ENCODE data around the gene LRPAP1. TPM values are rescaled to one million over a fixed set of nuclear protein-coding genes. Genes with fewer than 3 reads are reported as not detected.
"Not testable (repeated sequence)": the region's sequence is repeated elsewhere in the genome, so short reads cannot be mapped to it uniquely, and the experiment has no call there.

The LRPAP1 gene
- total and polyA plus RNA-seq, 5 donors = 207 to 325 (median 308) TPM

DNA sequence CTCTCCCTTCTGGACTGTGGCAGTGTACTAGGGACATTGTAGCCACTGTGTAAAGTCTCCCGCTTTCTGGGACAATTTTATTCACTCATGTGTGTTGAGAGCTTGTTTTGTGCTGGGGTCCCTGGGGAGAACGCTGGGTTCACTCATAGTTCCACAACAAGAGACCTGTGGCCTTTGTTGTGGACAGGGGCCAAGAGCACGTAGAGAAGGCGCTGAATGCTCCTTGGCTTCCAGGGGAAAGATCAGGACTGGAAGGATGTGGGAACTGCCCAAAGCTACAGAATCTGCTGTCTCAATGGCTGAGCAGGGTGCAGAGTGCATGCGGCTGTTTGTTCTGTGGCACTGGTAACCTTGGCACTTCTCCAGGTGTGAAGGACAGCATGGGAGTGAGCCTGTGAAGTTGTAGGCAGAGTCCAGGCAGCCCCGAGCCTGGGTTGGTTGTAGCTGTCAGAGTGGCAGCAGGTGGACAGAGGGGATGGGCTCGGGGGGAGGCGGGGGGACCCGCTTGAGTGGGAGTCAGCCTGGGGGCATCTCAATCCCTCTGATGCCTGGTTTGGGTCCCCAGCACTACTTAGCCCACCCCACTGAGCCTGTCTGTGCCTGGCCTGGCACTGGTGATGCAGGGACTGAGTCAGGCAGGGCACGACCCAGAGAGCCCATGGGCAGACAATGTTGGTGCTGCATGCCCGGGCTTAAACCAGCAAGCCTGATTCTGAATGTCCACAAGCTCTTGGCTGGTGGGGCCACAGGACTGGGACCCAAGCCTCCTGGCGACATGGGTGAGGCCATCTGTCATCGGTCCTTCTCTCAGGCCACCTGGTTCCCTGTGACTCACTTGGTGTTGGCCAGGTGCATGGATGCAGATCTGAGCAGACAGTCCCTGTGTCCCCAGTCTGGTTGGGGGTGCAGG, 27.4 kb upstream of the LRPAP1 start:
- intact Hi-C loops (cut with DNase I); H3K27me3 ChIP-seq (ENCODE audit: control insufficient read depth, insufficient read depth); DNase-seq; ATAC-seq; H3K4me3 ChIP-seq (ENCODE audit: low read length); H3K27ac ChIP-seq (ENCODE audit: low read length); H3K4me1 ChIP-seq (ENCODE audit: control insufficient read depth, insufficient read depth, low read length); H3K9me3 ChIP-seq (ENCODE audit: control insufficient read depth, low read length): not testable (repeated sequence)
- WGBS = 69% methylated on average over 11 of the region's 13 CpGs

DNA sequence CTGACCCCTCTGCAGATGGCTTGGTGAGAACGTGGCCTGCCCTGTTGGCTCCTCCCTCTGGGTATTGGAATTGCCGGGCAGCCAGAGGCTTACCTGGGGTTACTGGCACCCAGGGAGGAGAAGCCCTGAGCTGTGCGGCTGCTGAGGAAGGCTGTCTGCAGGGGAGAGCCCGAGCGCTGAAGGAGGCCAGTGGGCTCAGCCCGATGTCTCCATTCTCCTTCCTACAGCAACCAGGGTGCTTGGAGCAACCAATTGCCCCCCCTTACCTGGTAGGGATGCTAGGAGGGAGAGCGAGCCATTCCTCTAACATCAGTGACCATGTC, 26.3 kb upstream of the LRPAP1 start:
- H3K4me1 ChIP-seq (ENCODE audit: control insufficient read depth, insufficient read depth, low read length); H3K4me3 ChIP-seq (ENCODE audit: low read length); H3K27ac ChIP-seq (ENCODE audit: low read length); DNase-seq; ATAC-seq; H3K9me3 ChIP-seq (ENCODE audit: control insufficient read depth, low read length); H3K27me3 ChIP-seq (ENCODE audit: control insufficient read depth, insufficient read depth); intact Hi-C loops (cut with DNase I): not testable (repeated sequence)
- WGBS = 77% methylated on average over 7 of the region's 7 CpGs

DNA sequence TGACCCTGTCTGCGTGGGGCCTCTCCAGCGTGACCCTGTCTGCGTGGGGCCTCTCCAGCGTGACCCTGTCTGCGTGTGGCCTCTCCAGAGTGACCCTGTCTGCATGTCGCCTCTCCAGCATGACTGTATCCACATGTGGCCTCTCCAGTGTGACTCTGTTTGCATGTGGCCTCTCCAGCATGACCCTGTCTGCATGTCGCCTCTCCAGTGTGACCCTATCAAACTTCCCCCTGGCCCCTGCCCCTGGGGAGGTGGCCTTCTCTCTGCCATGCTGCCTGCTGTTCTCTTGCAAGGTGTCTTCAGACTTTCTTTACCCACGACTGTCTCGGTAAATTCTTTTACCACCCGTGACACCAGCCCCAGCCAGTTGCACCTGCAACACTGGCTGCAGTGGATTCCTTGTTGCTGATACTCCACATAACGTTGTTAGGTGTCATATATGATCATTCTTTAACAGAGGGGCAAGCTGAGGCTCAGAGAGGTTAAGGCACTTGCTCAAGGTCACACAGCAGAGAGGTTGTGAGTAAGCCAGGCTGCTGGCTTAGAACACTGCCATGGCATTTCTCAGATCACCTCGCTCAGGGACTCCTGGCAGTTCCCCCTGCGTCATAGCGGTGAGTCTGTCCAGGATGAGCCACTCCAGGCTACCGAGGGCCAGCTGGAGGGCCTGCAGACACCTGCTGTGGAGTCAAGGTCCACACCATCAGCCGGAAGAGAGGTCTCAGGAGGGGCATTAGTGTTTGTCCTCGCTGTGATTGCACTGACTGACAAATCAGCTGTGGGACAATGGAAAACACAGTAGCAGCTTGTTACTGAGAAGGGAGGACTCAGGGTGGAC, 25.7 kb upstream of the LRPAP1 start:
- 67% methylated on average over 17 of the region's 17 CpGs for WGBS
- intact Hi-C loops (cut with DNase I); ATAC-seq; H3K9me3 ChIP-seq (ENCODE audit: control insufficient read depth, low read length); H3K4me1 ChIP-seq (ENCODE audit: control insufficient read depth, insufficient read depth, low read length); H3K4me3 ChIP-seq (ENCODE audit: low read length); H3K27ac ChIP-seq (ENCODE audit: low read length); DNase-seq; H3K27me3 ChIP-seq (ENCODE audit: control insufficient read depth, insufficient read depth): not testable (repeated sequence)

DNA sequence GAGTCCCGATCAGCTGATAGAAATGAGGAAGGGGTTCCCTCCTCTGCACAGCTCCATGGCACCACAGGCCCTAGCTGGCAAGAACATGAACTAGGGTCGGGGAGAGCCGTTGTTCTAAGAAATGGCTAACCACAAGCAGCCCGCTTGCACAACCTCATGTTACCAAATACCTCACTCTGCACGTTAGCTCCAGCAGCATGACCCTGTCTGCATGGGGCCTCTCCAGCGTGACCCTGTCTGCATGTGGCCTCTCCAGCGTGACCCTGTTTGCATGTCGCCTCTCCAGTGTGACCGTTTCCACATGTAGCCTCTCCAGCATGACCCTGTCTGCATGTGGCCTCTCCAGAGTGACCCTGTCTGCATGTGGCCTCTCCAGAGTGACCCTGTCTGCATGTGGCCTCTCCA, 24.9 kb upstream of the LRPAP1 start:
- H3K9me3 ChIP-seq (ENCODE audit: control insufficient read depth, low read length); H3K4me3 ChIP-seq (ENCODE audit: low read length); H3K27ac ChIP-seq (ENCODE audit: low read length); DNase-seq; H3K4me1 ChIP-seq (ENCODE audit: control insufficient read depth, insufficient read depth, low read length); intact Hi-C loops (cut with DNase I); H3K27me3 ChIP-seq (ENCODE audit: control insufficient read depth, insufficient read depth); ATAC-seq: not testable (repeated sequence)
- WGBS = 63% methylated on average over 9 of the region's 9 CpGs

DNA sequence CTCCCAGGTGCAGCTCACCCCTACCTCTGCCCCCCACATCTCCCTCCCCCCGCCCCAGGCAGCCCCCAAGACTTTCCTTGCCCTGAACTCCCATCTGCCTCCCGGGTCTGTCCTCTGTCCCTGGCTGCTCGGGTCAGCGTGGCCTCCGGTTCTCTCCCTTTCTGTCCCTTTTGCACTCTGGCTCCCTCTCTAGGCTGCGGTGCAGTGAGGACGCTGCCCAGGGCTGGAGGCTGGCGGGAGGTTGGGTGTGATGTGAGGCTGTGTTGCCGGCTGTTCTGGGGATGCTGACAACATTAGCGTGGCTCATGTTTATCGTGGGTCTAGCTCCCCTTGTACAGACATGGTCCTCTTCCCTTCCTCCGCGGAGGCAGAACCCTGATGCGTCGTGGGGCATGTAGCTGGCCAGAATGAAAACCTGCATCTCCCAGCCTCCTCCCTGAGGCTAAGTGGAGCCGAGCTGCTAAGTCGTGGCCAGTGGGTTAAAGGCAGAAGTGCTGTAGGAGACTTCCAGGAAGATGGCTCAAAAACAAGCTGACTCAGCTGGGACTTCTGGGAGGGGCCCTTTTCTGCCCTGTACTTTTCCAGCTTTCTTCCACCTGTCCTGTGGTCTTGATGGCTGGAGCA, 24.1 kb upstream of the LRPAP1 start:
- H3K4me1 ChIP-seq (ENCODE audit: control insufficient read depth, insufficient read depth, low read length); DNase-seq; H3K4me3 ChIP-seq (ENCODE audit: low read length); intact Hi-C loops (cut with DNase I); H3K27me3 ChIP-seq (ENCODE audit: control insufficient read depth, insufficient read depth); H3K27ac ChIP-seq (ENCODE audit: low read length); H3K9me3 ChIP-seq (ENCODE audit: control insufficient read depth, low read length); ATAC-seq: not testable (repeated sequence)
- 71% methylated on average over 17 of the region's 17 CpGs for WGBS

DNA sequence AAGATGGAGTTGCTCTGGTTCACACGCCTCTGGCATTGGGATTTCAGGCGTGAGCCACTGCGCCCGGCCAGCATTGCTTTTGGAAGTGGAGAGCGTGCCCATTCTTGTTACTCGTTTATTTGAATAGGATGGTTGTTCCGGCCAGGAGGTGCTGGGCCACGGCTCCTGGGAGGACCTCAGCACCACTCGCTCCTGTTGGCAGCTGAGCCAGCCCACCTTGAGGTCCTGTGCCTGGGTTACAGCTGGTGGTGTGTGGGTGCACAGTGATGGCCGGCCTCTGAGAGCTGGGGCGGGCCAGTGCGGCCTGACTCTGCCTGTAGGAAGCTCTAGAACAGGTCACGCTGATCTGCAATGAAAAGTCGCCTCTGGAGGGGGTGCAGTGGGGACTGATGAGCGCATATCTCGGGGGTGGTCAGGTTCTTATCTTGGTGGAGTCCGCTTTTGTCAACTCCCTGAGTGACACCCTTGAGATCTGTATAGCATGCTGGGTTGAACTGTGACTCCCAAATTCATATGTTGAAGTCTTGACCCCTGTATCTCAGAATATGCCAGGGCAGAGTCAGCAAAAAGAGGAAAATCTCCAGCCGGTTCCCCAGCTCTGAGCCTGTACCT, 23.3 kb upstream of the LRPAP1 start:
- H3K4me3 ChIP-seq (ENCODE audit: low read length); H3K4me1 ChIP-seq (ENCODE audit: control insufficient read depth, insufficient read depth, low read length); ATAC-seq; H3K9me3 ChIP-seq (ENCODE audit: control insufficient read depth, low read length); intact Hi-C loops (cut with DNase I); H3K27me3 ChIP-seq (ENCODE audit: control insufficient read depth, insufficient read depth); H3K27ac ChIP-seq (ENCODE audit: low read length); DNase-seq: not testable (repeated sequence)
- WGBS = 77% methylated on average over 18 of the region's 18 CpGs

DNA sequence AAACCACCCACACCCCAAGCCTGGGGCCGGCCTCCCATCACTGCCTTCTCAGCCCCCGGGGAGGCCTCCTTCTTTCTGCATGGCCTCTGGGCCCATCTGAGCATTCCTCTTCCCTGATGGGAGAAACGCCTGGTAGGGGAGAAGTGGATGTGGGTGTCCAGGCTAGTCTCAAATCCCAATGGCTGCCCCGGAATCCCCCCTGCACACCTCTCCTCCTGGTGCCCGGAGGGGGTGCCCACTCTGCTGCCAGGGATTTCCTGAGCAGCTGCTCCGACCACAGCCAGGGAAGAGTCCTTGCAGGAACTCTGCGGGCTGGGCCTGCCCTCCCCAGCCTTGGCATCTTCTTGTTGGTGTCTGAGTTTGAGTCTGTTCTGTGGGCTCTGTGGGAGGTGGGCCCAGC, 19.1 kb upstream of the LRPAP1 start:
- 83% methylated on average over 6 of the region's 7 CpGs for WGBS
- H3K27me3 ChIP-seq (ENCODE audit: control insufficient read depth, insufficient read depth); ATAC-seq; H3K4me1 ChIP-seq (ENCODE audit: control insufficient read depth, insufficient read depth, low read length); DNase-seq; intact Hi-C loops (cut with DNase I); H3K27ac ChIP-seq (ENCODE audit: low read length); H3K4me3 ChIP-seq (ENCODE audit: low read length); H3K9me3 ChIP-seq (ENCODE audit: control insufficient read depth, low read length): not testable (repeated sequence)

DNA sequence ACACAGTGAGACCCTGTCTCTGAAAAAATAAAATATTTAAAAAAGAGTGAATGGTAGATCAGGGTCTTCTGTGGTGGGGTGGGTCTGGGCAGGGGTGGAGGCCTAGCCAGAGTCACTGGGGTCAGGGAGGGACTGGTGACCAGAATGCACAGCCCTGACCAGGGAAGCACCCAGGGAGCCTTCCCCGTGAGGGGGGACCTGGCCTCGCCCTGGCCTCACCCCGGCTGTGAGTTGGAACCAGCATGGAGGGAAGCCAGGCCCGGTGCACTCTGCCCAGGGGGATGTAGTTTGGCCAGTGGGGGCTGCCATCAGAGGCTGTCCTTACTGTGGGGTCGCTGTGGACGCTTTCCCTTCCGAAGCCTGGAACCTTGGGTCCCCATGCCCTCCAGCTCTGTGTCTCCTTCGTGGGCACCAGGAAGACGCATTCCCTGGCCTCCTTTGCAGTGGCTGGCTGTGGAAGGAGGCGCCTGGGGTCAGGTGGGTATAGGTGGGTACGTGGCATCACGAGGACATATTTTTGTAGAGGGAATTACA, 18.6 kb upstream of the LRPAP1 start:
- WGBS = 96% methylated on average over 12 of the region's 12 CpGs
- H3K4me1 ChIP-seq (ENCODE audit: control insufficient read depth, insufficient read depth, low read length); H3K4me3 ChIP-seq (ENCODE audit: low read length); DNase-seq; H3K27ac ChIP-seq (ENCODE audit: low read length); ATAC-seq; H3K9me3 ChIP-seq (ENCODE audit: control insufficient read depth, low read length); intact Hi-C loops (cut with DNase I); H3K27me3 ChIP-seq (ENCODE audit: control insufficient read depth, insufficient read depth): not testable (repeated sequence)

DNA sequence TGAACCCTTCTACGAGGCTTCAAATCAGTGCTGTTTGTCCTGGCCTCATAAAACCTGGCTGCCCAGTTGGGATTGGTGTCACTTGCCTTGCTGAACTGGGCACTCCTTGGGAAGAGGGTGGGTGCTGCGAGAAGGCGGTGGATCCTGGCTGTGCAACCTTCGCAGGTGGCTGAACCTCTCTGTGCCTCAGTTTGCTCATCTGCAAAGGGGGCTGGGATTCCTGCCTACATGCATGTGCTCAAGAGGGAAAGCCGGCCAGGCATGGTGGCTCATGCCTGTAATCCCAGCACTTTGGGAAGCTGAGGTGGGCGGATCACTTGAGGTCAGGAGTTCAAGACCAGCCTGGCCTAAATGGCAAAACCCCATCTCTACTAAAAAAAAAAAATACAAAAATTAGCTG, 17.8 kb upstream of the LRPAP1 start:
- intact Hi-C loops (cut with DNase I); H3K27me3 ChIP-seq (ENCODE audit: control insufficient read depth, insufficient read depth); H3K9me3 ChIP-seq (ENCODE audit: control insufficient read depth, low read length); H3K4me1 ChIP-seq (ENCODE audit: control insufficient read depth, insufficient read depth, low read length); H3K27ac ChIP-seq (ENCODE audit: low read length); DNase-seq; ATAC-seq; H3K4me3 ChIP-seq (ENCODE audit: low read length): not testable (repeated sequence)
- WGBS = 93% methylated on average over 6 of the region's 6 CpGs

DNA sequence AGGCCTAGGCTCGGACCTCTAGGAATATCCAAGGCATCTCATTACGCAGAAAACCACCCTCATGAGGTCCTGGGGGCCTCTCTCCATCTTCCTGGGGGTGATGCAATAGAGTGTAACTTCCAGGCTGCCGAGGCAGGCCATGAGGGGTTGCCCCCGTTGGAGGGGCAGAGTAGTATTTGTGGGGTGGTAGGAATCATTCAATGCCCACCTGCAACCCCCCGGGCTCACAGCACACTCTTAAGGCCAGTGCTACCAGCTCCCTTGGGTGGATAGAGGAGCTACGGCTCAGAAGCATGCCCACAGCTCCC, 17.4 kb upstream of the LRPAP1 start:
- ATAC-seq; DNase-seq; H3K4me1 ChIP-seq (ENCODE audit: control insufficient read depth, insufficient read depth, low read length); H3K27ac ChIP-seq (ENCODE audit: low read length); intact Hi-C loops (cut with DNase I); H3K4me3 ChIP-seq (ENCODE audit: low read length); H3K9me3 ChIP-seq (ENCODE audit: control insufficient read depth, low read length); H3K27me3 ChIP-seq (ENCODE audit: control insufficient read depth, insufficient read depth): not testable (repeated sequence)
- 83% methylated on average over 5 of the region's 6 CpGs for WGBS
